M059J (cell line): ENCODE results near the gene TRAK2. TPM values are rescaled to one million over a fixed set of nuclear protein-coding genes. Genes with fewer than 3 reads are reported as not detected.

ENCODE experiments used
- DNase-seq: peaks from one replicate; pipeline ENCODE4 v3.0.0-alpha.2; 2012; ENCODE audit warnings: low read depth
- total RNA-seq: library from RNA; depleted of rRNA; stranded (reverse); fragments of >200 nt; shearing (Covaris generic); gene quantifications from 2 replicates; pipeline ENCODE4 v1.2.3, GENCODE V29; 2014; rRNA removed

The TRAK2 gene
- total RNA-seq, 1 experiment from 2014 or later = 22.9 TPM

GRCh38 chr2:201361078-201361733 is 90.1 kb downstream of the TRAK2 start:
- DNase-seq = no peak

- DNase-seq = no peak
Measured at GRCh38 chr2:201360256-201360655, 91.0 kb downstream of the TRAK2 start.

DNA sequence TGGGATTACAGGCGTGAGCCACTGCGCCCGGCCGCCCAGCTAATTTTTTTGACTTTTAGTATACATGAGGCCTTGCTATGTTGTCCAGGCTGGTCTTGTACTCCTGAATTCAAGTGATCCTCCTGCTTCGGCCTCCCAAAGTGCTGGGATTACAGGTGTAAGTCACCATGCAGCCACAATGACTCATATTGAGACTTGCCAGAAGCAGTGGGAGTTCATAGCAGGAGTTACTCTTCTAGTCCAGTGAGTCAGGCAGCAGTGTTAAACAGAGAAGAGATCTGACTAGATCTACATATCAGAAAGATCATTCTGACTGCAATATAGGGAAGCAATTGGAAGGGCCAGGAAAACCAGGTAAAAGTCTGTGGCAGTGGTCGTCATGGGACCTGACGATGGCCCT is 92.6 kb downstream of the TRAK2 start:
- DNase-seq = peak; percentile 95

- peak; percentile 93 for DNase-seq
Measured at GRCh38 chr2:201357221-201357620, 94.0 kb downstream of the TRAK2 start, which contains the start of gene FLACC1. Gene FLACC1, minus strand, starts transcription at chr2:201357345. Its CDS starts 5,941 bp downstream, at chr2:201351404.

DNA sequence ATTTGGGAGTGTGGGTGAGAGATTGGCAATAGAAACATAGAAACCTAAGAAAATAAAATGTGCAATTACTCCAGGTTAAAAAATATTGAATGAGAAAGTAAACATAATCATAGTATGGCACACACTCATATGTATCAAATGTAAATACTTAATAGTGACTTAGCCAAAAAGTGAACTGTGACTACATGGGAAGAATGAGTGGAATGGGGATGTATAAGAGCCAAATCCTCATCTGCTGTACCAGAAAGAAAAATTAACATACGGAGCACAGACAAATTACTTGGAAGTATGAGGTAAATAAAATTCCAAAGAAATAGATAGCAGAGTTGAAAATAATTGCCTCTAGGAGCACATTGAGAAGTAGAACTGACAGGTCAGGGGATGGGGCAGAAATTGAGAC is 98.1 kb downstream of the TRAK2 start:
- DNase-seq = no peak

DNA sequence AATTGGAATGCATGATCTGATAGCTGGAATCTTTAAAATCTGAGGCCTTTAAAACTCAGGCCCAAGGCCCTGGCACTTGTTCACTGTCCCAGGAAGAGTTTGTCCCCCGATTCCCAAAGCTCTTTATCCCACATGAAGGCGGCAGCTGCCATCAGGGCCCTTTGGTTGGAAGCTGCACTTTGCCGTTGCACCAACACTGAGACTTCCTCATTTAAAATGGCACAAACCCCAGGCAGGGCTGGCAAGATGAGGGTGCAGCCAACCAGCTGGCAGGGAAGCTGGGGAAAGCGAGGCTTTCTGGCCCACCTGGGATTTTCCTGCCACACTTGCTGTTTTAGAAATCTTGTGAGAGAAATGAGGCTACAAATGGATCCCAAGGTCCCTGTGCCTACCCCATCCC is 100.4 kb downstream of the TRAK2 start:
- DNase-seq = no peak

DNA sequence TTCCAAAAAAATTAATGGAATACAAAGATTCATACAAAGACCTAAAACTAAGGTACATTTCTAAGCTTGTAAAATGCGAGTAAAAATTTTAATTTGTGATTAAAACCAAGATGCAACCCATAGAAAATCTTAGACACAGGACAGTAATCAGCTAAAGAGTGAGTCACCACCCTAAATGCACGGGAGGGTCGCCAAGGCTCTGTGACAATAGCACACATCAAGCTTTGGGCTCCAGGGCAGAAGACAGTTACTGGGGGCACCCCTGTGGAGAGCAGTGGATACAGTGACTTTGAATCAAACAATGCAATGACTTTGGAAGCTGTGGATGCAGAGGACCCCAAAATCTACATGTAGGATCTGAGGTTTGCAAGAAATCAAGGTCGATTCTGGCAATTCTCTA is 101.7 kb downstream of the TRAK2 start:
- DNase-seq = peak; percentile 29

- no peak for DNase-seq
Measured at GRCh38 chr2:201348758-201349157, 102.5 kb downstream of the TRAK2 start.

GRCh38 chr2:201347138-201347537 is 104.1 kb downstream of the TRAK2 start:
- DNase-seq = peak; percentile 18

- DNase-seq = no peak
Measured at GRCh38 chr2:201345625-201346213, 105.5 kb downstream of the TRAK2 start.

GRCh38 chr2:201344663-201345366 is 106.4 kb downstream of the TRAK2 start:
- no peak for DNase-seq

DNA sequence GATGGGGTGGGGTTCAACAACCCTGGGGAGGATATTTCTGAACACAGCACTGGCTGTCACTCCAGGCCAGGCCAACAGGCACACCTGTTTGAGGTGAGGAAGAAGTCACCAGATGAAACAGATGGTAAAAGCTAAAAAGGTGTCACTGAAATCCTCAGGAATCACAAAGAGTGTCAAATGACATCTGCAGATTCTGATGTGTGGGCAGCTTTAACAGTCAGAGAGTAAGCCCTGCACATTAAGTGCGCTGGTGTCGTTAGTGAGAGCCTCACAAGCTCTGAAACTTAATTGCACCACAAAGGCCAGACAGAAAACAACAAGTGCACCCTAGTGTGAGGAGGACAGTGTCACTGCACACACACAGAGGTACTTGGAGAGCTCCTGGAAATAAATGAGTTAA is 107.7 kb downstream of the TRAK2 start:
- no peak for DNase-seq

DNA sequence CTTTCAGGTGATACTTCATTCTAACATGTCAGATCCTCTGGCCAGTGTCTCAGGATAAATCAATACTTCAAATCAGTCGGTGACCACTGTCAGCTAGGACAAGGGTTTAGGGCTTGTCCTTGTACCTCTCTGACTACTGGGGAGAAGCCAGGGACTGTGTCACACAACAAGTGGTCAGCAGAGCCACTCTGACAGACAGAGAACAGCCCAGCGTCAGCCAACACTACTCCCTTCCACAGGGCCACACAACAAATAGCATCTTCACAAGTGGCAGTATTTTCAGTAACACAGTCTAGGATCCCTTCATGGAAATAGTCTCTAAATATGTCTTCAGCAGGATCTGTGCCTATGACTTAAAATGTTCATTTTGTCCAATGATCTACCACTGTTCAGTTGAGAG is 108.3 kb downstream of the TRAK2 start:
- no peak for DNase-seq

- no peak for DNase-seq
Measured at GRCh38 chr2:201329409-201329808, 121.8 kb downstream of the TRAK2 start.

- peak; percentile 60 for DNase-seq
Measured at GRCh38 chr2:201327678-201328077, 123.6 kb downstream of the TRAK2 start.

Other genes starting within 250 kb of the TRAK2 start
- gene CASP8, start 190.9 kb downstream of the TRAK2 start, total RNA-seq = 15.0 and 27.0 TPM in 2 replicates
- 0.27 TPM in 1 of 2 replicates, not detected in the other for gene FLACC1, start 94.1 kb downstream of the TRAK2 start, total RNA-seq
- gene STRADB, start 282 bp upstream of the TRAK2 start, total RNA-seq = 41.1 and 51.6 TPM in 2 replicates
- 58.8 and 68.8 TPM in 2 replicates for gene TMEM237, start 192.0 kb upstream of the TRAK2 start, total RNA-seq
- gene MPP4, start 247.2 kb upstream of the TRAK2 start, total RNA-seq = 5.9 and 9.5 TPM in 2 replicates